Stimulated activated naive CD8-positive, alpha-beta T cell treated with anti-CD3 and anti-CD28 coated beads, Interleukin-15, Interleukin-2, amounts not matched to agents 100 ng/mL and 50 ng/mL, for 24 hours (primary cell): ENCODE data around the gene FUT4.

Experiments used
- H3K27ac Mint-ChIP-seq: one replicate; pipeline ENCODE4 v1.8.0; 2021; ENCODE audit warnings: mild to moderate bottlenecking, mixed read lengths
- H3K27me3 Mint-ChIP-seq: one replicate; pipeline ENCODE4 v1.8.0; 2021; ENCODE audit warnings: mixed read lengths
- H3K36me3 Mint-ChIP-seq: one replicate; pipeline ENCODE4 v1.8.0; 2021; ENCODE audit warnings: low read depth, mixed read lengths
- H3K4me1 Mint-ChIP-seq: one replicate; pipeline ENCODE4 v1.8.0; 2021; ENCODE audit warnings: low read depth, mixed read lengths
- H3K4me3 Mint-ChIP-seq: one replicate; pipeline ENCODE4 v1.8.0; 2021; ENCODE audit warnings: mild to moderate bottlenecking, mixed read lengths
- H3K9me3 Mint-ChIP-seq: one replicate; pipeline ENCODE4 v1.8.0; 2021; ENCODE audit warnings: mixed read lengths

Gene FUT4

DNA sequence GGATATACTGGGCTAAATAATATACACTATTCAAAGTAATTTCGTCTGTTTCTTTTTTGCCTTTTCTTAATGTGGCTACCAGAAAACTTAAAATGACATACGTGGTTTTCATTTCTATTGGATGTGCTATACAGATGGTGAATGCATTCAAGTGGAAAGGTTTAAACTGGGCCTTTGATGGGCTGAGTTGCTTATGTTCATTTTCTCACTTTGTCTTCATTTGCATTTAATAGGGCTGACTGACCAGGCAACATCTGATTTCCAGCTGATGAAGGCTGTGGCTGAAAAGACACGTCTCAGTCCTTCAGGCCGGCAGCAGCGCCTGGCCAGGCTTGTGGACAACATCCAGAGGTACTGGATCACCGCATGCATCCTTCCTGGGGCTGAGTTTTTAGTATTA lies 51.4 kb downstream of the FUT4 start:
- no peaks in the 10 kb centered on the region for H3K9me3 Mint-ChIP-seq
- H3K27me3 Mint-ChIP-seq: no peaks in the 10 kb centered on the region
- H3K4me3 Mint-ChIP-seq: no peak overlapping the region
- no peaks in the 10 kb centered on the region for H3K4me1 Mint-ChIP-seq
- H3K27ac Mint-ChIP-seq: no peak overlapping the region
- no peaks in the 10 kb centered on the region for H3K36me3 Mint-ChIP-seq

DNA sequence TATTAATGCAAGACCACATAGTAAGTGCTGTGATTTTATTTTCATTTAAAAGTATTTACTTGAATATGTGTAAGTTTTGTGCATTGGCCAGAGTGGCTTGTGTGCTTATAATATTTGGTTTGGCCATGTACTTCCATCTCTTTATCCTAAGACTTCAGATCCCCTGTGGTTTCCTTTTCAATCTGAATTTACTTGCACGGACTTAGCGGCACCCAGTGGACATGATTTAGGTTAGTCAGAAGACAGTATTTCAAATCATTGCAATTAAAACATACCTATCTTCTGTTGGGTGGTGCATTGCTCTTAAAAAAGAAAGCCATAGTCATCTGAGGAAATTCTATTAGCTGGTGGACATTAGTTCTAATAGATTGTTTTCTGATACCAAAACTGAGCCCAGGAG lies 54.2 kb downstream of the FUT4 start:
- H3K9me3 Mint-ChIP-seq: no peaks in the 10 kb centered on the region
- H3K4me1 Mint-ChIP-seq: no peaks in the 10 kb centered on the region
- H3K36me3 Mint-ChIP-seq: no peaks in the 10 kb centered on the region
- H3K27ac Mint-ChIP-seq: no peak overlapping the region
- H3K27me3 Mint-ChIP-seq: no peaks in the 10 kb centered on the region
- H3K4me3 Mint-ChIP-seq: no peak overlapping the region
